ENCODE measurements around the gene SART1.

SART1 gene

DNA sequence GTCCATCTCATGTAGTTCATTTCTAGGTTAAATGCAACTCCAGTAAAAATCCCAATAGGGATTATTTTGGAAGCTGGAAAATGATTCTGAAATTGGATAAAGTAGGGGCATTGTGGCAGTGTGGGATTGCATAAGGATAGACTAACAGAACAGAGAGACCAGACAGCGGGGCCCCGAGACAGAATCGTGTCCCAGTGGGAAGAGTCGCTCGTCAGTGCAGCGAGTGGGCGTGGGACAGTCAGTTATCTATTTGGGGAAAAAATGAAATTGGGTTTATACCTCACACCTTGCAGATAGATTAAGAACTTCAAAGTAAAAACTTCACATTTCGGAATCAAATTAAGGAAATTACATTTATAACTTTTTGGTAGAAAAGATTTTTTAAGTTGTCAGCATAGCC lies 10.6 kb downstream of the SART1 start:
- TF ChIP-seq, protein P1, sequence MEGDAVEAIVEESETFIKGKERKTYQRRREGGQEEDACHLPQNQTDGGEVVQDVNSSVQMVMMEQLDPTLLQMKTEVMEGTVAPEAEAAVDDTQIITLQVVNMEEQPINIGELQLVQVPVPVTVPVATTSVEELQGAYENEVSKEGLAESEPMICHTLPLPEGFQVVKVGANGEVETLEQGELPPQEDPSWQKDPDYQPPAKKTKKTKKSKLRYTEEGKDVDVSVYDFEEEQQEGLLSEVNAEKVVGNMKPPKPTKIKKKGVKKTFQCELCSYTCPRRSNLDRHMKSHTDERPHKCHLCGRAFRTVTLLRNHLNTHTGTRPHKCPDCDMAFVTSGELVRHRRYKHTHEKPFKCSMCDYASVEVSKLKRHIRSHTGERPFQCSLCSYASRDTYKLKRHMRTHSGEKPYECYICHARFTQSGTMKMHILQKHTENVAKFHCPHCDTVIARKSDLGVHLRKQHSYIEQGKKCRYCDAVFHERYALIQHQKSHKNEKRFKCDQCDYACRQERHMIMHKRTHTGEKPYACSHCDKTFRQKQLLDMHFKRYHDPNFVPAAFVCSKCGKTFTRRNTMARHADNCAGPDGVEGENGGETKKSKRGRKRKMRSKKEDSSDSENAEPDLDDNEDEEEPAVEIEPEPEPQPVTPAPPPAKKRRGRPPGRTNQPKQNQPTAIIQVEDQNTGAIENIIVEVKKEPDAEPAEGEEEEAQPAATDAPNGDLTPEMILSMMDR (IDR thresholded peaks at IDR 0.05; ENCODE audit: low read depth, low read length) = no peak
- peaks cover 44% of the 10 kb centered on the region for H3K36me3 ChIP-seq

DNA sequence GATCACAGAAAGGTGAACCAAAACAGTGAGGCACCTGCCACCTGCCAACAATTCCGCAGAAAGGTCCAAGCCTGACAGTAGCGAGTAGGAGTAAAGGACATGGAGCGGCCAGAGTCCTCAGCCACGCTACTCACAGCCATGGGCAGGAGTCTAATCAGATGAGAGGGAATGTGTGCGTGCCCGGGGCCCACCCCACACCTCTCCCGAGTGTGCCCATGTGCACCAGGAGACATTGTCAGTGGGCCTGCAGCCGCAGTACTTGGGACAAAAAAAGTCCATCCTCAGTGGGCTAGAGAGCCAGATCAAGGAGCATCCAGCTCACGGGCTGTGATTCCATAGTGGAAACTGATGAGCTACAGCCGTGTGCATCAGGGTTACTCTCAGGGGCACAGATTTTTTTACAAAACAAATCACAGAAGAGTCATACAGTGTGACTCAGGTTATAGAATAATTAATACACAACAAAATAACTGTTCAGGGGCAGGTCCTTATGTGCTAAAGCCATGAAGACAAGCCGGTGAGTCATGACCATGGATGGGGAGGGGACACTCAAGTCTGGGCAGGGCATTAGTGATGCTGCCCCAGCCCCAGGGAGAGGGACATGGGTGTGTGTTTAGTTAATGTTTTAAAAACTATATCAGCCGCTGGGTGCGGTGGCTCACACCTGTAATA lies 12.0 kb downstream of the SART1 start:
- H3K36me3 ChIP-seq = peaks cover 48% of the 10 kb centered on the region

More for the DNA sequence above, 10.6 kb downstream of the SART1 start:
- DNase-seq = no peak
- Histone ChIP-seq H3K27me3 (ENCODE audit: insufficient read depth, low read depth, severe bottlenecking) (no peaks in the 10 kb centered on the region), H3K27ac (no peak overlapping the region), H3K4me3 (ENCODE audit: low read depth, low read length) (no peak overlapping the region), H3K9me3 (ENCODE audit: severe bottlenecking) (no peaks in the 10 kb centered on the region)

DNA sequence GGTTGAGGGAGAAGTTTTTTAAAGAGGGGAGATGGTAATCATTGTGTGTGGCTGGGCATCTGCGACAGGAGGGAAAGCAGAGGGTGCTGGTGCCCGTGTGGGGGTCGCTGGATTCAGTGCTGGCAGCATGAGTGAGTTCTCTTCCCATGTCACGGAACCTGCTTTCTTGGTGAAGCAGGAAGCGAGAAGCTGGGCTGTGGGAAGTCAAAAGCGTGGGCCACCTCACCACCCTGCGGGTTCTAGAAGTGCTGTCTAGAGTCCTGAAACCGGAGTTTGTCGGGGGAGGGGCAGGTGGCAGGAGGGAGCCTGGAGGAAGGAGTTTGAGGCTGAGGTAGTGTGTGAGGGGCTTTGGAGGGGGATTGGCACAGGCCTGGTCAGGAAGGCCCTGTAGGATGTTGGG lies 14.2 kb downstream of the SART1 start:
- Histone ChIP-seq H3K27me3 (ENCODE audit: insufficient read depth, low read depth, severe bottlenecking) (no peaks in the 10 kb centered on the region), H3K36me3 (peaks cover 42% of the 10 kb centered on the region), H3K9me3 (ENCODE audit: severe bottlenecking) (no peaks in the 10 kb centered on the region), H3K27ac (no peak overlapping the region), H3K4me3 (ENCODE audit: low read depth, low read length) (no peak overlapping the region)
- TF ChIP-seq, protein P1 (IDR thresholded peaks at IDR 0.05; ENCODE audit: low read depth, low read length) = no peak
- no peak for DNase-seq

More for the DNA sequence above, 12.0 kb downstream of the SART1 start:
- H3K4me3 ChIP-seq (ENCODE audit: low read depth, low read length) = no peak overlapping the region
- H3K9me3 ChIP-seq (ENCODE audit: severe bottlenecking) = no peaks in the 10 kb centered on the region
- no peak for DNase-seq
- TF ChIP-seq, protein P1 (IDR thresholded peaks at IDR 0.05; ENCODE audit: low read depth, low read length) = no peak
- H3K27ac ChIP-seq = no peak overlapping the region
- H3K27me3 ChIP-seq (ENCODE audit: insufficient read depth, low read depth, severe bottlenecking) = no peaks in the 10 kb centered on the region

DNA sequence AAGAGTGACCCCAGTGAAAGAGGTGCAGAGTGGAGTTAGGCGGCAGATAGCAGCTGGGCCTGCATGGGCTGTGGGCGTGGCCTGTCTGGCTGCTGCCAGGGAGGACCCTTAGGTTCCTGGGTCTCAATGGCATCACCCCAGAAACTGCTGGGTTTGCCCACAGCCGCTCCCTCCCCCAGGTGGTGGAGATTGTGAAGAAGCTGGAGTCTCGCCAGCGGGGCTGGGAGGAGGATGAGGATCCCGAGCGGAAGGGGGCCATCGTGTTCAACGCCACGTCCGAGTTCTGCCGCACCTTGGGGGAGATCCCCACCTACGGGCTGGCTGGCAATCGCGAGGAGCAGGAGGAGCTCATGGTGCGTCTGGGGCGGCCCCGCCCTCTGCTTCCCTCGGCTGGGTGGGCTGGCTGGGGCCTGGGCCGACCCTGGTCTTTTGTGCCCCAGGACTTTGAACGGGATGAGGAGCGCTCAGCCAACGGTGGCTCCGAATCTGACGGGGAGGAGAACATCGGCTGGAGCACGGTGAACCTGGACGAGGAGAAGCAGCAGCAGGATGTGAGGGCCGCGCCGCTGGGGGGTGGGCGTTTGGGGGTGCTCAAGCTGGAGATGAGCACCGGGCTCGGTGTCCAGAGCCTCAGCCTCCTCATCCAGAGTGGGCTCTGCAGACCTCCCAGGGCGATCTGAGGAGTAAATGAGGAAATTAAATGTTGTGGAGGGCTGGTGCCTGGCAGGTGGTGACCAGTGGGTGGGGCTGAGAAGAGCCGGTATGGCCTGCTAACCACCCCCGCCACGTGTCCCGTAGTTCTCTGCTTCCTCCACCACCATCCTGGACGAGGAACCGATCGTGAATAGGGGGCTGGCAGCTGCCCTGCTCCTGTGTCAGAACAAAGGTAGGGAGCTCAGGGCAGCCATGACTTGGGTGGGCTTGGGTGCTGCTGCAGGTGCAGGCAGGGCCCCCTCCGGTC lies 15.0 kb downstream of the SART1 start:
- no peak overlapping the region for H3K4me3 ChIP-seq (ENCODE audit: low read depth, low read length)
- H3K9me3 ChIP-seq (ENCODE audit: severe bottlenecking) = no peaks in the 10 kb centered on the region
- TF ChIP-seq, protein P1 (IDR thresholded peaks at IDR 0.05; ENCODE audit: low read depth, low read length) = no peak
- peaks cover 42% of the 10 kb centered on the region for H3K36me3 ChIP-seq
- H3K27ac ChIP-seq = no peak overlapping the region
- no peaks in the 10 kb centered on the region for H3K27me3 ChIP-seq (ENCODE audit: insufficient read depth, low read depth, severe bottlenecking)
- DNase-seq = no peak

DNA sequence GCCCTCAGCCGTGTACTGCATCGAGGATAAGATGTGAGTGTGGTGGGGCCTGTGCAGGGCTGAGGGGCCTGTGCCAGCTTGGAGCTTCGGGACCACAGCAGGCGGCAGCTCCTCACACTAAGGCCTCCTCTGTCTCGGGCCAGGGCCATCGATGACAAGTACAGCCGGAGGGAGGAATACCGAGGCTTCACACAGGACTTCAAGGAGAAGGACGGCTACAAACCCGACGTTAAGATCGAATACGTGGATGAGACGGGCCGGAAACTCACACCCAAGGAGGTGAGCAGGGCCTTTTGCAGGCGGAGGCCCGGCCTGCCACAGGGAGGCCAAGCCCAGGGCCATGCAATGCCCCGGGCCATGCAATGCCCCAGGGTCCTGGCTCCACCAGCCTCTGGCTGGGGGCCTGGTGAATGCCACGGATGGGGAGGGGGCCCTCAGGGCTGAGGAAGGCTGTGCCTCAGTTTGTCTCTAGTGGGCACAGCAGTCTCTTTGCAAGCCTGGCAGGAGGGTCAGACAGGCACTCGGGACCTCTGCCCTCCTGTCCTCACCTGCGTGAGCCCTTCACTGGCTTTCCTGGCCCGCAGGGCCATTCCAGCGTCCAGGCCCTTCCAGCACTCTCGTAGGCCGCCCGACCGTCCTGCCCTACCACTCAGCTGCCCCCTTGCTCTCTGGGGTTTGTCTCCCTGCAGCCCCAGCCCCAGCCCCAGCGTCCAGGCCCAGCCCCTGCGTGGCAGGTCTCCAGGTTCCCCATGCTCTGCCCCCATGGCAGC lies 16.3 kb downstream of the SART1 start:
- Histone ChIP-seq H3K4me3 (ENCODE audit: low read depth, low read length) (no peak overlapping the region), H3K9me3 (ENCODE audit: severe bottlenecking) (no peaks in the 10 kb centered on the region), H3K27me3 (ENCODE audit: insufficient read depth, low read depth, severe bottlenecking) (no peaks in the 10 kb centered on the region), H3K36me3 (peaks cover 34% of the 10 kb centered on the region), H3K27ac (no peak overlapping the region)
- no peak for DNase-seq
- TF ChIP-seq, protein P1 (IDR thresholded peaks at IDR 0.05; ENCODE audit: low read depth, low read length) = no peak
